ENCODE measurements around the gene TBCB.
"Not testable (repeated sequence)": the region's sequence is repeated elsewhere in the genome, so short reads cannot be mapped to it uniquely, and the experiment has no call there.

- TF ChIP-seq POLR2AphosphoS5 (IDR thresholded peaks at IDR 0.05; ENCODE audit: low read depth, low read length); SRF (IDR thresholded peaks at IDR 0.05; ENCODE audit: low read depth); MAX (IDR thresholded peaks at IDR 0.05); SIN3A (IDR thresholded peaks at IDR 0.05; ENCODE audit: low read depth); CTCF (IDR thresholded peaks at IDR 0.05 in 2 of 3, conservative IDR thresholded peaks at IDR 0.05 in 1 of 3; ENCODE audit: borderline replicate concordance in 1 of 3, insufficient read depth in 1 of 3, low read depth in 2 of 3, low read length in 2 of 3); CBX3 (IDR thresholded peaks at IDR 0.05; ENCODE audit: low read depth); EZH2 (IDR thresholded peaks at IDR 0.05); POLR2A (IDR thresholded peaks at IDR 0.05; ENCODE audit: borderline replicate concordance, extremely low read depth, insufficient read depth, insufficient read length): not testable (repeated sequence)
These were observed 58.6 kb downstream of the TBCB start for GRCh38 chr19:36173846-36174245.
